Lung (tissue), 12 donors: ENCODE measurements around the gene RAB3IL1. TPM values are rescaled to one million over a fixed set of nuclear protein-coding genes. Genes with fewer than 3 reads are reported as not detected.

Experiments used
- ATAC-seq: fragments of 200-7000 bp; cut with Tn5 transposase; one replicate; pipeline ENCODE4 v1.9.1; 2020; ENCODE audit warnings: moderate number of reproducible peaks; ENCODE audit not compliant: insufficient read depth, low FRiP score
- DNase-seq, 3 donors: peaks; one replicate each; pipeline ENCODE4 v3.0.0-alpha.2; 2013 to 2017
- H3K27ac ChIP-seq, 2 donors: one replicate each; pipeline ENCODE4 v1.5.1; 2013; ENCODE audit warnings: mild to moderate bottlenecking in 2 of 2, moderate library complexity in 2 of 2, control low read depth in 1 of 2, inconsistent platforms in 1 of 2, low read depth in 1 of 2, low read length in 1 of 2
- H3K27me3 ChIP-seq, 3 donors: one replicate each; pipeline ENCODE4 v1.5.1; 2013; ENCODE audit warnings: low read length in 2 of 3; ENCODE audit not compliant: control insufficient read depth in 3 of 3, insufficient read depth in 3 of 3
- H3K36me3 ChIP-seq, 4 donors: one replicate each; pipeline ENCODE4 v1.5.1; 2013; ENCODE audit warnings: low read length in 4 of 4, mild to moderate bottlenecking in 1 of 4, moderate library complexity in 1 of 4; ENCODE audit not compliant: control insufficient read depth in 4 of 4, insufficient read depth in 4 of 4
- H3K4me1 ChIP-seq, 5 donors: one replicate each; pipeline ENCODE4 v1.5.1; 2013; ENCODE audit warnings: low read length in 5 of 5, mild to moderate bottlenecking in 2 of 5, moderate library complexity in 1 of 5; ENCODE audit not compliant: control insufficient read depth in 5 of 5, insufficient read depth in 5 of 5
- H3K4me3 ChIP-seq: one replicate; pipeline ENCODE4 v1.5.1; 2013; ENCODE audit warnings: mild to moderate bottlenecking, control low read depth, moderate library complexity
- H3K9ac ChIP-seq, 2 donors: one replicate each; pipeline ENCODE4 v1.5.1; 2013; ENCODE audit warnings: low read length in 2 of 2, control low read depth in 1 of 2; ENCODE audit not compliant: insufficient read depth in 1 of 2
- H3K9me3 ChIP-seq, 4 donors: one replicate each; pipeline ENCODE4 v1.5.1; 2013; ENCODE audit warnings: low read length in 3 of 4, mild to moderate bottlenecking in 1 of 4, moderate library complexity in 1 of 4; ENCODE audit not compliant: control insufficient read depth in 4 of 4, insufficient read depth in 3 of 4
- WGBS, 2 donors: extraction: QIAGEN DNeasy Blood & Tissue Kit; methylation state at CpG; one replicate each; pipeline ENCODE4 v1.1.7; 2013; 5-methylcytosine and 5-hydroxymethylcytosine counted together
- polyA plus RNA-seq, 2 donors: library from polyadenylated mRNA; stranded (reverse); fragments of 200-250 nt; gene quantifications; one replicate each; pipeline ENCODE4 v1.2.1, GENCODE V29; 2013
- total RNA-seq, 2 donors: library from RNA; depleted of rRNA in 1 of 2; stranded (reverse); fragments of >200 nt in 1 of 2; gene quantifications; one replicate each; pipeline ENCODE4 v1.2.1, GENCODE V29; 2014 to 2021
- TF ChIP-seq, protein P1 (sequence below): IDR thresholded peaks from 2 replicates; pipeline ENCODE4 v1.5.1; 2012; ENCODE audit warnings: mild to moderate bottlenecking; ENCODE audit errors: control extremely low read depth, extremely low read depth
- donor health status: control.
- donor health status: control.
- donor health status: Bipolar disorder and iron deficiency.
- donor health status: healthy.
- donor health status: DM: yes; HTN: yes; CAD: no.

RAB3IL1 gene
- total and polyA plus RNA-seq, 4 donors, result 6.7 to 20.8 (median 9.8) TPM

DNA sequence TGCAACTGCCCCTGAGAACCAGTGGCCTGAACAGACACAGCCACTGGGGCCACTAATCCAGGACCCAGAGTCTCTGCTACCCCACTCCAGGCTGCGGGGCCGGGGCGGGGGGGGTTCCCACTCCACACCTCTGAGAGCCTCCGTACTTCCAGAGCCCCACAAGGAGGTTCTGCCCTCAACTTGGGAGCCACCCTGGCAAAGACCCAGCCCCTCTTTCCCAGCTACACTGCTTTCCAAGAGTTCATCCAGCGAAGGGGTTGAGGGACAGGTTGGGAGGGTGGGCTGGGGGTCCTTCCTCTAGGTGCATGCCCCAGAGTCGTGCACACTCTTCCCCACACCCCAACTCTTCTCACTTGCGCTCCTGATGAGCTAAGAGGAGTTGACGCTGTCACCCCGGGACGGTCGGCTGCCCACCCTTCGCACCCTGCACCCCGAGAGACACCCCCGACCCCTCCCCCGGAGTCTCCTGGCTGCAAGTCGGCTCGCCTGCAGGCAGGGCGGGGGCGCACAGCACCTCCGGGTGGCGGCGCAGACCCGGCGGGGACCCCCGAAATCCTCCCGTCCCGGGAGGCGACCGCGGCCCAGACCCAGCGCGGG lies 531 bp downstream of the RAB3IL1 start:
- H3K4me1 ChIP-seq, result peaks cover 0 to 16% (median 9%) of the 10 kb centered on the region in 5 donors
- peaks cover 0 to 18% (median 0%) of the 10 kb centered on the region in 3 donors for H3K27me3 ChIP-seq
- H3K9me3 ChIP-seq, result no peaks in the 10 kb centered on the region
- DNase-seq (no peak), ATAC-seq (no peak)
- peak overlapping the region; percentile 49 for H3K4me3 ChIP-seq
- H3K36me3 ChIP-seq, result no peaks in the 10 kb centered on the region
- 5 to 7% methylated on average over 19 to 32 of the region's 32 CpGs for WGBS, 2 donors
- TF ChIP-seq, protein P1, sequence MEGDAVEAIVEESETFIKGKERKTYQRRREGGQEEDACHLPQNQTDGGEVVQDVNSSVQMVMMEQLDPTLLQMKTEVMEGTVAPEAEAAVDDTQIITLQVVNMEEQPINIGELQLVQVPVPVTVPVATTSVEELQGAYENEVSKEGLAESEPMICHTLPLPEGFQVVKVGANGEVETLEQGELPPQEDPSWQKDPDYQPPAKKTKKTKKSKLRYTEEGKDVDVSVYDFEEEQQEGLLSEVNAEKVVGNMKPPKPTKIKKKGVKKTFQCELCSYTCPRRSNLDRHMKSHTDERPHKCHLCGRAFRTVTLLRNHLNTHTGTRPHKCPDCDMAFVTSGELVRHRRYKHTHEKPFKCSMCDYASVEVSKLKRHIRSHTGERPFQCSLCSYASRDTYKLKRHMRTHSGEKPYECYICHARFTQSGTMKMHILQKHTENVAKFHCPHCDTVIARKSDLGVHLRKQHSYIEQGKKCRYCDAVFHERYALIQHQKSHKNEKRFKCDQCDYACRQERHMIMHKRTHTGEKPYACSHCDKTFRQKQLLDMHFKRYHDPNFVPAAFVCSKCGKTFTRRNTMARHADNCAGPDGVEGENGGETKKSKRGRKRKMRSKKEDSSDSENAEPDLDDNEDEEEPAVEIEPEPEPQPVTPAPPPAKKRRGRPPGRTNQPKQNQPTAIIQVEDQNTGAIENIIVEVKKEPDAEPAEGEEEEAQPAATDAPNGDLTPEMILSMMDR, result no peak
- no peak overlapping the region for H3K9ac ChIP-seq
- peak overlapping the region in 1 of 2 donors; percentile 41 for H3K27ac ChIP-seq

DNA sequence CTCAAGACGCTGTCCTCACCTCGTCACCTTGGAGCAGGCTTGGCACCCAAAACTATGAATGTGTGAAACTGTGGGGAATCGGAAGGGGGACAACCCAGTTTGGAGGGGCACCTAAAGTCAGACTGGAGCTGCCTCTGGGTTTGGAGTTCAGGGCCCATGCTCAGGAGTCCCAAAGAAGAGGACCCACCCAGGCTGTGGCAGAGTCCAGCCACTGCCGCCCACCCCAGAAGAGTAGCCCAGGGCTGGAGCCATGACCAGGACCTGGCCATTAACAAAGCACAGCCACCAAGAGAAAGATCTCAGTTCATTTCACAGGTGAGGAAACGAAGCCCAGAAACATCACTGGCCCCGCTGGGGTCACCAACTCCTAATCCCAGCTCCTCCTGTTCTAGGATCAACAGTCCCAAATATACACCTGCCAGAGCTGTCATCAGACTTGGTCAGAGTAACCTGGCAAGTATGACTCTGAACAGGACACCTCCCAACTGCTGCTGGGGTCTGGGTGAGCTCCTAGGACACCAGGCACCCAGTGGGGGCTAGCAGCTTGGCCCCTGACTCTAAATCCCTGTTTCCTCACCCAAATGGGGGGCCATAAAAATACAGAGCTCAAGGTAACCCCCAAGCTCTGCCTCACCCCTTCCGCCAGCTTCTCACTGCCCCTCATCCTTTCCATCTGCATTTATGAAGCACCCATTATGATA lies 2.7 kb downstream of the RAB3IL1 start:
- H3K9me3 ChIP-seq, result no peaks in the 10 kb centered on the region
- no peak overlapping the region for H3K4me3 ChIP-seq
- TF ChIP-seq, protein P1, result no peak
- no peak overlapping the region for H3K27ac ChIP-seq
- H3K27me3 ChIP-seq, result peaks cover 0 to 13% (median 0%) of the 10 kb centered on the region in 3 donors
- ATAC-seq (no peak), DNase-seq (no peak)
- peaks cover 0 to 36% (median 20%) of the 10 kb centered on the region in 5 donors for H3K4me1 ChIP-seq
- no peak overlapping the region for H3K9ac ChIP-seq
- WGBS, 2 donors, result 91 to 93% methylated on average over 7 of the region's 7 CpGs
- H3K36me3 ChIP-seq, result no peaks in the 10 kb centered on the region

DNA sequence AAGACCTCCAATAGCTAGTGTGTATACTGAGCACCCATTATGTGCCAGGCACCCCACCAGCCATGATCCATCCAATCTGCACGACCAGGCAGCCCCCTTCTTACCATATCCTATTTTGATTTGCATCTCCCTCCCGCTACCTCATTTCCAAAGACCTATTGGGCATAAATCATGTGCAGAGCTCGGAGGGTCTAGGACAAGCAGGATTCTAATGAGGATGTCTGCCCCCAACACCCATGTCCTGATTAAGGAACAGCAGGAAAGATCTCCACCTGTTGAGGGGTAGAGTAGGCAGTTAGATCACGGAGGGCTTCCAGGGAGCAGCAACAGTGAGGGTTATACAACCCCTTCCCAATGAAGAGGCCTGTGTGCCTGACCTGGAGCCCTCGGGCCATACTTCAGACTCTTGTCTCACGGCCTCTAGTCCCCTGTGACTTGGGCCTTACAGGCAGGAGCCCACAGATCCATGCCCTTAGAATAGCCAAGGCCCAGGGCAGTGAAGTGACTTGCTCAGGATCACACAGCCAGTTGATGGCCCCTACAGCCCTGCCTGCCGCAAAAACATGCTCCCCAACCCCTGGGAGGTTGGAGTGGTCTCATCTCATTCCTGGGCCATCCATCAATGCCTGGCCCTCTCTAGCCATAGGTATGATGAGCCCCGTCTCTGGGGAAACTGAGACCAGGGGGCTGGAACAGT lies 3.5 kb downstream of the RAB3IL1 start:
- Histone ChIP-seq H3K9me3 (no peaks in the 10 kb centered on the region), H3K4me3 (no peak overlapping the region), H3K27ac (no peak overlapping the region), H3K4me1 (peaks cover 0 to 39% (median 21%) of the 10 kb centered on the region in 5 donors), H3K9ac (no peak overlapping the region), H3K27me3 (peaks cover 0 to 13% (median 0%) of the 10 kb centered on the region in 3 donors), H3K36me3 (no peaks in the 10 kb centered on the region)
- TF ChIP-seq, protein P1, result no peak
- no peak for DNase-seq
- WGBS, 2 donors, result 83 to 89% methylated on average over 8 of the region's 8 CpGs
- ATAC-seq, result no peak
